GM18909 (cell line): ENCODE results near the gene HDAC10.
"Not testable (repeated sequence)": the region's sequence is repeated elsewhere in the genome, so short reads cannot be mapped to it uniquely, and the experiment has no call there.

Source experiments
- ATAC-seq: cut with Tn5 transposase; IDR thresholded peaks from one replicate; pipeline ENCODE4 v1.9.1; 2021; ENCODE audit warnings: mild to moderate bottlenecking; ENCODE audit not compliant: unreplicated experiment, poor library complexity

Gene HDAC10

GRCh38 chr22:50205781-50206569, 45.1 kb downstream of the HDAC10 start:
- no peak for ATAC-seq

GRCh38 chr22:50204998-50205397, 46.1 kb downstream of the HDAC10 start:
- ATAC-seq, result not testable (repeated sequence)

DNA sequence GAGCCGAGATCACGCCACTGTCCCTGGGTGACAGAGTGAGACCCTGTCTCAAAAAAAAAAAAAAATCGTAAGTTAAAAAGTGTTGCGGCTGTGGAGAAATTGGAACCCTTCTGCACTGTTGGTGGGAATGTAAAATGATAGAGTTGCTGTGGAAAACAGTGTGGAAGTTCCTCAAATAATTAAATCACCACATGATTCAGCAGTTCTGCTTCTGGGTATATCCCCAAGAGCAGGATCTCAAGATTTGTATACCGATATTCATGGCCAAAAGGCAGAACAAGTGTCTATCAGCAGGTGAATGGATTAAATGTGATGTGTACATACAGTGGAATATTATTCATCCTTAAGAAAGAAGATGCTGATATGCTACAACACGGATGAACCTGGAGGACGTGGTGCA, 46.5 kb downstream of the HDAC10 start:
- no peak for ATAC-seq

DNA sequence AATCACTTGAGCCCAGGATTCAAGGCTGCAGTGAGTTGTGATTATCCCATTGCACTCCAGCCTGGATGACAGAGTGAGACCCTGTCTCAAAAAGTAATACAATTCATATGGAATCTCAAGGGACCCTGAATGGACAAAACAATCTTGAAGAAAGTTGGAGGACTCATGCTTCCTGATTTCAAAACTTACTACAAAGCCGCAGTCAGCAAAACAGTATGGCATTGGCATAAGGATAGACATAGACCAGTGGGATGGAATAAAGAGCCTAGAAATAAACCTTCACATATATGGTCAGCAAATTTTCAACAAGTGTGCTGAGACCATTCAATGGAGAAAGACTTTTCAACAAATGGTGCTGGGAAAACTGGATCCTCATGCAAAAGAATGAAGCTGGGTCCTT, 47.8 kb downstream of the HDAC10 start:
- ATAC-seq, result no peak

DNA sequence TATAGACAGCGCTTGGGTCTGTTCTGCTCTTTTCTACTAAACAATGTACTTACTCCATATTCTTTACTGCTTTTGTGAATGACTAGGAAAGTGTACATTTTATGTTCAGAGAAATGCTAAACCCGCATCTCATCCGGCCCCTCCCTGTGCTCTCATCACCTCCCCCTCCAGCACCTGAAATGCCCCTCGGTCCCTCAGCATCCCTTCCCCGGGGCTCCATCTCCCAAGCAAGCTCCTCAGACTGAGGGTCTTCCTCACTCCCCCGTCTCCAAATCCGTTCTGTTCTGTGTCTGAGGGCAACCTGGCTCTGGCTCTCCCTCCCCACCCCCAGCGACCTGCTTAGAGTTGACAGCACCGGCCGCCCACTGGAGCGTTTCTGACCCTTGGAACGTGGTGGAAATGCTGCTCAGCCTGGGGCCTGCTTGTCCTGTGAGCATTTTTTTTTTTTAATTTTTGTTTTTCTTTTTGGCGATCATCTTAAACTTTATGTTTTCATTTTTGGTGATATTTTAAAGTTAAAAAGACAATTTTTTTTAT, 48.9 kb downstream of the HDAC10 start:
- ATAC-seq, result no peak

DNA sequence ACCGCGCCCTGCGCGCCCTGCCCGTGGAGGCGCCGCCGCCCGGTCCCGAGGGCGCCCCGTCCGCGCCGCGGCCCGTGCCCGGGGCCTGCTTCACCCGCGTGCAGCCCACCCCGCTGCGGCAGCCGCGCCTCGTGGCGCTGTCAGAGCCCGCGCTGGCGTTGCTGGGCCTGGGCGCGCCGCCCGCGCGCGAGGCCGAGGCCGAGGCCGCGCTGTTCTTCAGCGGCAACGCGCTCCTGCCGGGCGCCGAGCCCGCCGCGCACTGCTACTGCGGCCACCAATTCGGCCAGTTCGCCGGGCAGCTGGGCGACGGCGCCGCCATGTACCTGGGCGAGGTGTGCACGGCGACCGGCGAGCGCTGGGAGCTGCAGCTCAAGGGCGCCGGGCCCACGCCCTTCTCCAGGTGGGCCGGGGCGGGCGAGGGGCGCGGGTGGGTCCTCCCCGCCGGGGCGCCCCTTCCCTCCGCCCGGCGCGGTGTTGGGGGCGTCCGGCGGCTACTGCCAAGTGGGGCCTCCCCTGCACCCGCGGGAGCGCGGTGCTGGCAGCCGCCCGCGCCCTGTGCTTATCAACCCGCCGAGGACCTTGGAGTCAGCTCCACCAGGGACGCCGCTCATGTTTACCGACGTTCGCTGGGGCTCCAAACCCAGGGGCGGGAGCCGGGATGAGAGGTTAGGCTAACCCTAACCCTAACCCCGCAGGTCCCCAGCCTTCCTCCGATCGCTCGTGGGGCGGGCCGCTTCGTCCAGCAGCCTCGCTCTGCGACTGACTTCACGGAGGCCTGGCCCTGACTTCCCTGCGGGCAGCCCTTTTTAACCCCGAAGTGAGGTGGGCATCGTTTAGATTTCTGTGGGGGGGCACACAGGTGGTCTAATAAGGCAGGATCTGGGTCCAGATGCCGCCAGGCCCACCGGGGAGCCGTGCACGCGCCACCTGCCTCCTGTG, 49.6 kb downstream of the HDAC10 start:
- peak; percentile 36 for ATAC-seq

- ATAC-seq, result peak; percentile 71
These were observed 50.4 kb downstream of the HDAC10 start, which contains the start of gene SELENOO for GRCh38 chr22:50200461-50201190. SELENOO (plus strand) TSS chr22:50201011; CDS start chr22:50201037, 26 bp downstream.

- peak; percentile 2 for ATAC-seq
These were observed 51.1 kb downstream of the HDAC10 start for GRCh38 chr22:50199829-50200460.

- ATAC-seq, result no peak
These were observed 51.8 kb downstream of the HDAC10 start for GRCh38 chr22:50199251-50199721.

DNA sequence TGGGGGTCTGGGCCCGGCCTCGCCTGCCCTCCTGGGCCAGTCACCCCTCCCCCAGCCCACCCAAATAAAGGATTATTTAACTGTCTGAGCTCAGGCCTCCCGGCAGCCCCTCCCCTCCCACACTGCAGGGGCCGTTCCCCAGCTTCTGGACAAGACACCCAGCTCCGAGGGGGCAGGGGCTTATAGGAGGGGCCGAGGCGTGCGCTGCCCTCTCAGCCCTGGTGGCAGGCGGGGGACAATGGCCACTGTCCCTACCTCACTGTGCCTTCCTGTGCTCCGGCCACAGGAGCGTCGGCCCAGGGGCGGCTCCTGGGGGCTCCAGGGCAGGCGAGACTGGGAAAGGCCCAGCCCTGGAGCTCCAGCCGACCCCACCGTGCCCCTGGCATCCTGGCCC, 52.4 kb downstream of the HDAC10 start:
- ATAC-seq, result no peak

DNA sequence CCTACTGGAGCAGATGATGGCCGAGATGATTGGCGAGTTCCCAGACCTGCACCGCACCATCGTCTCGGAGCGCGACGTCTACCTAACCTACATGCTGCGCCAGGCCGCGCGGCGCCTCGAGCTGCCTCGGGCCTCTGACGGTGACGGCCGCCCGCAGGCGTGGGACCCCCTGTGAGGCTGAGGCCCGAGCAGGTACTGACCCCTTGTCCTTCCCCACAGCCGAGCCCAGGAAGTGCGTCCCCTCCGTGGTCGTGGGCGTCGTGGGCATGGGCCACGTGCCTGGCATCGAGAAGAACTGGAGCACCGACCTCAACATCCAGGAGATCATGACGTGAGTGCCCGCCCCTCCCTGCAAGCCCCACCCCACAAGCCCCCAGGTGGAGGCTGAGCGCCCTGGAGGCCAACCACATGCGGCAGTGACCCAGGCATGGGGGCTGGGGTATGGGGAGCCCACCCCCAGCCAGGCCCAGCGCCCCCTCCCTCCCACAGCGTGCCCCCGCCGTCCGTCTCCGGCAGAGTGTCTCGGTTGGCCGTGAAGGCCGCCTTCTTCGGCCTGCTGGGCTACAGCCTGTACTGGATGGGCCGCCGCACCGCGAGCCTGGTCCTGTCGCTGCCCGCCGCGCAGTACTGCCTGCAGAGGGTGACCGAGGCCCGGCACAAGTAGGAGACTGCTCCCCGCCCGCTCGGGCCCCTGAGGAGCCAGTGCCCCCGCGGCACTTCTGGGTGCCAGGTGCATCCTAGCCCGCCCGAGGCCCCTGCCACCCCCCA, 53.0 kb downstream of the HDAC10 start:
- no peak for ATAC-seq

DNA sequence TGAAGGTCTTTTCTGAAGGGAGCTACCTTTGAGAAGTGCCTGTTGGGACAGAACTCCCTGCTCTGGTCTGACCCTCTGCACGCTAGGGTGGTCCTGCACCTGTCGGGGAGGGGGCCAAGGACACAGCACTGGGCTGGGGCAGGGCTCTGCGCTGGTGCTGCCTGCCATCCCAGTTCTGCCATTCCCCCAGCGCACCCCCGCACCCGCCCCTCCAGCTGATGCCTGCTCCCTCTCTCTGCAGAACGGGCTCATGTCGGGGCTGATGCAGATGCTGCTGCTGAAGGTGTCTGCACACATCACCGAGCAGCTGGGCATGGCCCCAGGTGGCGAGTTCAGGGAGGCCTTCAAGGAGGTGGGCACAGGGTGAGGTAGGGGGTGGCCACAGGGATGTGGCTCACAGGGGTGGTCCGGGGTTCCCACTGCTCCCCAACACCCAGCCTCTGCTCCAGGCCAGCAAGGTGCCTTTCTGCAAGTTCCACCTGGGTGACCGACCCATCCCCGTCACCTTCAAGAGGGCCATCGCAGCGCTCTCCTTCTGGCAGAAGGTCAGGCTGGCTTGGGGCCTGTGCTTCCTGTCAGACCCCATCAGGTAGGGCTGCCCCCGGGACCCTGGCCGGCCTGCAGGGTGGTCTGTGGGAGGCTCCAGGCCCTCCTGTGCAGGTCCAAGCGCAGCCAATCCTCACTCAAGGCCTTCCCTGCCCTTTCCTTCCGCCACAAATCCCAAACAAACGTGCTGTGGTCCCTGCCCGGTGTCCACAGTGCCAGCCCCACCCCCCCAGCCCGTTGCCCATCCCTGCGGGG, 53.9 kb downstream of the HDAC10 start:
- ATAC-seq, result no peak

- no peak for ATAC-seq
These were observed 54.8 kb downstream of the HDAC10 start for GRCh38 chr22:50196256-50196655.
